OCI-LY7 (cell line): ENCODE results near the gene NBR1. TPM values are rescaled to one million over a fixed set of nuclear protein-coding genes. Genes with fewer than 3 reads are reported as not detected.

Experiments
- BruUV-seq: library from RNA; stranded (reverse); fragments of 400-500 nt; replicated peaks from 2 replicates; lab custom pipeline; 2021; lab: Mats Ljungman, UMichigan
- CTCF ChIA-PET: fragments of 300-600 bp; sonication (Branson Sonifier 250); formaldehyde crosslinking; loops from one replicate; lab custom pipeline; 2022; ENCODE audit warnings: antibody characterized with exemption; ENCODE audit not compliant: unreplicated experiment; lab: Charles Lee
- POLR2A ChIA-PET: fragments of 300-600 bp; sonication (Branson Sonifier 250); formaldehyde crosslinking; loops from one replicate; lab custom pipeline; 2022; ENCODE audit warnings: antibody characterized with exemption; lab: Charles Lee
- DNase-seq: peaks from one replicate; pipeline ENCODE4 v3.0.0-alpha.2; 2015; ENCODE audit warnings: low spot score
- H2AFZ ChIP-seq: fragments of 200-600 bp; sonication (generic), shearing (Covaris generic); 2 replicates; pipeline ENCODE4 v1.6.1; 2014; ENCODE audit warnings: mild to moderate bottlenecking, antibody characterized with exemption, low read length, moderate library complexity
- H3K27ac ChIP-seq: fragments of 200-600 bp; sonication (generic); 2 replicates; pipeline ENCODE4 v1.5.1; 2014; ENCODE audit warnings: mixed run types, low read depth, mild to moderate bottlenecking, moderate library complexity, low read length, inconsistent platforms; ENCODE audit not compliant: poor library complexity, severe bottlenecking
- H3K36me3 ChIP-seq: fragments of 200-600 bp; sonication (generic); 2 replicates; pipeline ENCODE4 v1.6.1; 2014; ENCODE audit warnings: mild to moderate bottlenecking, antibody characterized with exemption, low read length, moderate library complexity, mixed read lengths; ENCODE audit not compliant: insufficient read depth
- H3K4me1 ChIP-seq: fragments of 200-600 bp; sonication (generic); 2 replicates; pipeline ENCODE4 v1.5.1; 2014; ENCODE audit warnings: mild to moderate bottlenecking, low read length; ENCODE audit not compliant: insufficient read depth, poor library complexity, severe bottlenecking
- H3K4me2 ChIP-seq: fragments of 200-600 bp; sonication (generic); 2 replicates; pipeline ENCODE4 v1.6.1; 2014; ENCODE audit warnings: mild to moderate bottlenecking, low read length
- H3K4me3 ChIP-seq: fragments of 200-600 bp; sonication (generic); 2 replicates; pipeline ENCODE4 v1.5.1; 2014; ENCODE audit warnings: mild to moderate bottlenecking, low read depth, low read length; ENCODE audit not compliant: poor library complexity, severe bottlenecking
- H3K79me2 ChIP-seq: fragments of 200-600 bp; sonication (generic); 2 replicates; pipeline ENCODE4 v1.6.1; 2016; ENCODE audit warnings: low read depth, mild to moderate bottlenecking, low read length, moderate library complexity, mixed read lengths; ENCODE audit not compliant: insufficient read depth
- H3K9me2 ChIP-seq: fragments of 200-600 bp; sonication (generic); 2 replicates; pipeline ENCODE4 v1.6.1; 2016; ENCODE audit warnings: mild to moderate bottlenecking, low read length, mixed read lengths; ENCODE audit not compliant: insufficient read depth
- H3K9me3 ChIP-seq: fragments of 200-600 bp; sonication (generic); 2 replicates; pipeline ENCODE4 v1.6.1; 2014; ENCODE audit warnings: mild to moderate bottlenecking, mixed run types, low read length, mixed read lengths
- H4K20me1 ChIP-seq: fragments of 200-600 bp; sonication (generic); 2 replicates; pipeline ENCODE4 v1.6.1; 2014; ENCODE audit warnings: mild to moderate bottlenecking, antibody characterized with exemption, low read length, moderate library complexity, mixed read lengths; ENCODE audit not compliant: insufficient read depth
- CTCF ChIP-seq: fragments of 200-600 bp; sonication (generic); conservative IDR thresholded peaks from 2 replicates; pipeline ENCODE4 v1.5.1; 2014; ENCODE audit warnings: mild to moderate bottlenecking, antibody characterized with exemption, low read length, moderate library complexity, mixed read lengths
- EZH2phosphoT487 ChIP-seq: fragments of 200-600 bp; sonication (generic); IDR thresholded peaks from 2 replicates; pipeline ENCODE4 v1.6.1; 2018; ENCODE audit warnings: low read depth, borderline replicate concordance, mild to moderate bottlenecking, mixed run types, antibody characterized with exemption, low read length, moderate library complexity, mixed read lengths
- intact Hi-C: fragments of 100-400 bp; cut with micrococcal nuclease; formaldehyde crosslinking; loops from one replicate; pipeline ENCODE4 v1.10.0; 2022; ENCODE audit not compliant: unreplicated experiment
- total RNA-seq, 2 experiments: library from RNA; depleted of rRNA in 1 of 2; stranded (reverse); fragments of >200 nt in 1 of 2; shearing (Covaris generic) in 1 of 2; gene quantifications; 2 replicates each; pipeline ENCODE4 v1.2.3, GENCODE V29; 2014 to 2022

Gene NBR1
- total RNA-seq, 2 experiments from 2014 or later, result 16.2 to 38.6 TPM

- TF ChIP-seq CTCF (peak; percentile 70), EZH2phosphoT487 (no peak)
- TSS peak; percentile 55 for BruUV-seq
- Histone ChIP-seq H4K20me1 (no peaks in the 10 kb centered on the region), H3K9me2 (no peaks in the 10 kb centered on the region), H3K9me3 (no peaks in the 10 kb centered on the region), H3K36me3 (peaks cover 4% of the 10 kb centered on the region; the same call in 1 of the 2 replicates), H3K4me3 (peak within 1 kb of the TSS; percentile 70), H3K79me2 (no peaks in the 10 kb centered on the region), H3K4me1 (peaks cover 32% of the 10 kb centered on the region), H3K27ac (peak within 1 kb of the TSS; percentile 71), H3K4me2 (peak within 1 kb of the TSS; percentile 91), H2AFZ (peak within 1 kb of the TSS; percentile 93)
- ChIA-PET CTCF (interaction anchor here (1.5 kb wide), 1 partner anchor 12 kb away, joined by 5 read pairs; no protein-coding TSS in a partner anchor), POLR2A (interaction anchor here (0.5 to 1.4 kb wide), 8 partner anchors 11 to 611 kb away, joined by 3 to 6 read pairs (median 4); partner anchors contain the start of gene NBR1)
- DNase-seq, result peak; percentile 81
- intact Hi-C loops, result loop anchor here (1.0 to 5.0 kb wide), 2 partner anchors 40 to 189 kb away; partner anchors contain the start of genes NBR1 and VAT1
Observed at GRCh38 chr17:43211480-43212402, 40.7 kb downstream of the NBR1 start, which contains the start of gene TMEM106A. Gene TMEM106A (plus strand): TSS chr17:43211875. CDS start chr17:43213042, 1,167 bp downstream.

- no peak for TF ChIP-seq EZH2phosphoT487
- no peak for TF ChIP-seq CTCF
- H3K9me3 ChIP-seq, result no peaks in the 10 kb centered on the region
- peak overlapping the region; percentile 91 for H3K4me2 ChIP-seq
- intact Hi-C loops, result loop anchor here (5.0 kb wide), 1 partner anchor 191 kb away; the partner anchor contains the start of gene VAT1
- DNase-seq, result peak; percentile 55
- H3K79me2 ChIP-seq, result no peaks in the 10 kb centered on the region
- BruUV-seq, result no TSS peak
- CTCF ChIA-PET, result interaction anchor here (1.5 kb wide), 1 partner anchor 13 kb away, joined by 5 read pairs; no protein-coding TSS in a partner anchor
- H3K36me3 ChIP-seq, result peaks cover 4% of the 10 kb centered on the region; the same call in 1 of the 2 replicates
- POLR2A ChIA-PET, result interaction anchor here (0.7 kb wide), 1 partner anchor 39 kb away, joined by 3 read pairs; no protein-coding TSS in a partner anchor
- H3K9me2 ChIP-seq, result no peaks in the 10 kb centered on the region
- H4K20me1 ChIP-seq, result no peaks in the 10 kb centered on the region
- H3K27ac ChIP-seq, result peak overlapping the region; percentile 71
- H2AFZ ChIP-seq, result peak overlapping the region; percentile 47; the same call in 1 of the 2 replicates
- peak overlapping the region; percentile 70 for H3K4me3 ChIP-seq
- peaks cover 32% of the 10 kb centered on the region for H3K4me1 ChIP-seq
Observed at GRCh38 chr17:43212641-43213490, 41.9 kb downstream of the NBR1 start.
